GM21825 (cell line): ENCODE results near the gene C10orf53.
"Not testable (repeated sequence)": the region's sequence is repeated elsewhere in the genome, so short reads cannot be mapped to it uniquely, and the experiment has no call there.

ENCODE experiments used
- ATAC-seq: cut with Tn5 transposase; IDR thresholded peaks from one replicate; pipeline ENCODE4 v1.9.1; 2021; ENCODE audit warnings: mild to moderate bottlenecking, moderate library complexity; ENCODE audit not compliant: unreplicated experiment

C10orf53 gene

GRCh38 chr10:49652421-49653272 lies 26.8 kb upstream of the C10orf53 start:
- no peak for ATAC-seq

DNA sequence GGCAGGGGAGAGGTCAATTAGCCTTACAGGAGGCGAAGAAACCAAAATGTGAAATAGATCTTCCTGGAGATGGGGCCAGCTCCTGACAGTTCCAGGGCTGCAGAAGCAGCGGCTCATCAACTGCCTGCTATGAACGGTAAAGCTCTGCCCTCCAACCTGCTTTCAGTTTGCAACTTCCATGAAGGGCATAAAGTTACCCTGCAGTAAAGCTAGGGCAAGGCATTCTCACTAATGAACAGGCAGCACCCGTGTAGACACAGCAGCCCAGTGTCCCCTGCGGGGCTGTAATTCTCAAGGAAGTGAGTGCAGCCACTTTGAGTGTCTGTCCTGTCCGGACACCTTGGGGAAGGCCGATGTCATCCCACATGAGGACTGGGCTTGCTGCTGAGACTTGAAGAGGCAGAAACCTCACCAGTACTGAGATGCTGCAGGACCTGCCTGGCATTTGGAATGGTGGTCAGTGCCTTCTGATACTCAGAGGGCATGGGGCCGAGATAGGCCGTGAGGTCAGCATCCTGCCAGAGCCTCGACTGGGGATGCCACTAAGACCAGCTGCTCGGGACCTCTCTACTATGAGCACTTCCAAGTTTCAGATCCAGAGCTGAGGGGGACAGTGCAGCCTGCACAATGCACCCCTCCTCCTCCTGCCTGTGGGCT lies 26.1 kb upstream of the C10orf53 start:
- no peak for ATAC-seq

DNA sequence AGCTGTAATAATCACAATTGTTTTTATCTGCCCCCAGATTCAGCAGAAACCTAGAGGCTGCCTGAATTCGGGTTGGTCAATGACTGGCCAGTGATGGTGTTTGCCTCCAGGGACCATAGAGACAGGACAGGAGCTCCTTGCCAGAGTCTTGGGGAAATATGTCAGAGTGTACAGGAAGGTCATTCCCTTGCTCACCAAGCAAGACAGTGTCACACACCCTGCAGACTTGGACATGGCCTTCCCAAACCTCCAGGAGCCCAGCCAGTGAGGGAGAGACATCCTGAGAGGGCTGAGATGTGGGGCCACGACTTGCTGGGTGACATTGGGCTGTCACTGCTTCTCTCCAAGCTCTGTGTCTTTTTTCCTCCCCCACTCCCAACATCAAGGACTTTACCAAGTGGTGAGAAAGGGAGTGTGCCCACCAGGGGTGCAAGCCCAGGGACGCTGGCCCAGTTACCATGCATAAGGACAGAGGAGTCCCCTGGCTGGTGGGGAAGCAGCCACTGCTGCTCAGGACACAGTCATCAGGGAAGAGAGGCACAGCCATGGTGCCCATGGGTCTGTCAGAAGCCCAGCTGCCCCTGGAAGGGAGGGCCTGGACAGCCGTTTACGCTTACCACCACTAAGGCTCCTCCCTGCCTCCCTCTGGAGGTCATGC lies 25.3 kb upstream of the C10orf53 start:
- no peak for ATAC-seq

- ATAC-seq = no peak
Observed at GRCh38 chr10:49655099-49655498, 24.4 kb upstream of the C10orf53 start.

- no peak for ATAC-seq
Observed at GRCh38 chr10:49656845-49657493, 22.5 kb upstream of the C10orf53 start.

- ATAC-seq = no peak
Observed at GRCh38 chr10:49657606-49658005, 21.8 kb upstream of the C10orf53 start.

GRCh38 chr10:49661140-49661856 lies 18.2 kb upstream of the C10orf53 start:
- no peak for ATAC-seq

GRCh38 chr10:49662169-49662830 lies 17.2 kb upstream of the C10orf53 start:
- ATAC-seq = no peak

DNA sequence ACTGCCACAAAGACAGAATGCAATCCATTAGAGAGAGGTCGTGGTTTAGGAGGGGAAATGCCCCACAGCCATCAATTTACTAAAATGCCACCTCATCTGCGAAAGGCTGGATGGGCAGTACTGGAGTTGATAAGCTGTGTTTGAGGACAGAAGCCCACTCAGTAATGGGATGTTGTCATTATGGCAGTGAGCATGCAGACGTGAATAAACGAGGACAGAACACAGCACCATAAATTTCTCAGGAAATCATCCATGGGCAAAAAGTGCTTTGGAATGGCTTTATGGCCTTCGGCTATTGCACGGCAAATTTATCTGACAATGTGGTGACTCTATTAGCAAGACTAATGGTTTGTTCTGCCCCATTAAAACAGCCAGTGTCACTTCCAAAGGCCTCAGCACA lies 15.9 kb upstream of the C10orf53 start:
- ATAC-seq = no peak

GRCh38 chr10:49664006-49664841 lies 15.2 kb upstream of the C10orf53 start:
- ATAC-seq = no peak

GRCh38 chr10:49664842-49665355 lies 14.6 kb upstream of the C10orf53 start:
- ATAC-seq = no peak

GRCh38 chr10:49666054-49666615 lies 13.3 kb upstream of the C10orf53 start:
- ATAC-seq = no peak

GRCh38 chr10:49666685-49667084 lies 12.8 kb upstream of the C10orf53 start:
- no peak for ATAC-seq

DNA sequence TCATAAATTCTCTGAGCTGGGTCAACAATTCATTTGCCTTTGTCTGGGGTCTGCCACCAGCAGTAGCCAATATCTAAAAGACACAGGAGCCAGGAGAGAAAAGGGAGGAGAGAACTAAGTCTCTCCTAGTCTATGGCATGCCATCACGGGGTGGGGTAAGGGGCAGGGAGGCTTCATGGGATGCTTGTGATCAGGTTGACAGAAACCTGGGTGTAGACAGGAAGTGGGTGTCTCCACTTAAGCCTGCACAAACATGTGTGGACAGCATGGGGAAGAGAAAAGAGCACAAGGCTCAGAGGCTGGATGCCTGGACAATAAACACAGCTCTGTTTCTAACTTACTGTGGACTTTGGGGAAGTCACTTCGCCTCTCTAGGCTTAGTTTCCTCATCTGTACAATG lies 11.5 kb upstream of the C10orf53 start:
- ATAC-seq = no peak

DNA sequence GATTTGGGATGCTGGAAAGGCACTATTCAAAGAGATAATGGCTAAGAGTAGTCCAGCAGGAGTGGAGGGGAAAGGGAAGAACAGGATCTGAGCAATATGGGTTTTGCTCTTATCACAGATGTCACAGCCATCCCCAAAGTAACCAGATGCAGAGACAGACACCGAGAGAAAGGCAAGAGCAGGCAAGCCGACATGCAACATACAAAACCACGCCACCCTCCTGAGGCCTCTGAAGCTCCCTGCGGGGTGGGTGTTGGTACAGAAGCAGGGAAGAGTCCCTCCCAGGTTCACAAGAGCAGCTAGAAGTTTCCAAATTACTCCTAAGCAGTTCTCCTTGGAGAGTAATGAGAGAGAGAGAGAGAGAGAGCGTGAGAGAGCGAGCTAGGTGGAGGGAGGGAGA lies 10.8 kb upstream of the C10orf53 start:
- no peak for ATAC-seq

DNA sequence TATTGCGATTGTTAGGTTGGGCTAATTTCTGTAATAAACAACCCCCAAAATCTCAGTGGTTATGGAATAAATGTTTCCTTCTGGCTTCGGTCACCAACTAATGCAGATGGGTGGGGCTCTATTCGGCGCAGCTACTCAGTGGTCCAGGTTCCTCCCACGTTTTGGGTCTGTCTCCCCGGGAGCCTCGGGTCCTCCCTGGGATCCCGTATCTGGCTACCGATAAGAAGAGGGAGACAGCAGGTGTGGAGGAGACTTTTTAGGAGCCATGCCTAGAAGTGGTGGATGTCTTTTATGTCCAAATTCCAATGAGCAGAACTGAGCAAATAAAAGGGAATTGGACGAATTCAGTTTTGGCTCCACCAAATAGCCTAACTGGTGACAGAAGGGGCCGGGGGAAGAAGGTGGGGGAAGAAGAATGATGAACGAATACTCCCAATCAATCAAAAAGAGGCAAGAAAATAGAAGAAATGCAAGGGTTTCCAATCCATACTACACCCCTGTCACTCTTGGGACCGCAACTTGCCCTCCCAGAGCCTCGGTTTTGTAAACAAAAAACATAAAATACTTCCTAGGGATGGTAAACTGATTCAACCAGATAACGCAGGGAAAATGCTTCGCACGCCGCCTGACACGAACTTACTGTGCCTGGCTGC lies 498 bp upstream of the C10orf53 start:
- no peak for ATAC-seq

- not testable (repeated sequence) for ATAC-seq
Observed at GRCh38 chr10:49682449-49682848, 3.0 kb downstream of the C10orf53 start.

DNA sequence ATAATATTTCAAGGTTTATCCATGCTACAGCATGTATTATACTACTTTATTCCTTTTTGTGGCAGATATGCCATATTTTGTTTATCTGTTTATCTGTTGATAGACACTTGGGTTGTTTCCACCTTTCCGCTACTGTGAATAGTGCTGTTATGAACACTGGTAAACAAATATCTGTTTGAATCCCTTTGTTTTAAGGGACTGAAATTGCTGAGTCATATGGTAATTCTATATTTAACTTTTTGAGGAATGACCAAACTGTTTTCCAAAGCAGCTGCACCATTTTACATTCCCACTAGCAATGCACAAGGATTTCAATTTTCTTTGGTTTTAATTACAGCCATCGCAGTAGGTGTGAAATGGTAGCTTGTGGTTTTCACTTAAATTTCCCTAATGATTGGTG lies 3.4 kb downstream of the C10orf53 start:
- no peak for ATAC-seq
